Neural progenitor cell (in vitro differentiated cells): Measurements from ENCODE around the gene NPHP4.

Source experiments
- CTCF ChIP-seq: fragments of 200-600 bp; sonication (generic); IDR thresholded peaks from 2 replicates; pipeline ENCODE4 v1.5.1; 2017; ENCODE audit warnings: antibody characterized with exemption, mild to moderate bottlenecking
- EZH2 ChIP-seq: fragments of 200-600 bp; sonication (generic); IDR thresholded peaks from 2 replicates; pipeline ENCODE4 v1.6.1; 2017; ENCODE audit warnings: antibody characterized with exemption, mild to moderate bottlenecking, moderate library complexity
- EZH2phosphoT487 ChIP-seq: fragments of 200-600 bp; sonication (generic); IDR thresholded peaks from 2 replicates; pipeline ENCODE4 v1.6.1; 2017; ENCODE audit warnings: antibody characterized with exemption

GRCh38 chr1:5944843-5945167, 47.4 kb downstream of the NPHP4 start:
- no peak for TF ChIP-seq CTCF
- no peak for TF ChIP-seq EZH2
- TF ChIP-seq EZH2phosphoT487, result no peak
